GM23338 (cell line): ENCODE data around the gene TXNDC17. TPM values are rescaled to one million over a fixed set of nuclear protein-coding genes. Genes with fewer than 3 reads are reported as not detected.

Experiments used
- ATAC-seq: fragments of 200-7000 bp; cut with Tn5 transposase; 3 replicates; pipeline ENCODE4 v1.9.1; 2020
- DNase-seq: peaks from one replicate; pipeline ENCODE4 v3.0.0-alpha.2; 2015; ENCODE audit warnings: low spot score
- H2AFZ ChIP-seq: fragments of 200-600 bp; sonication (generic); 2 replicates; pipeline ENCODE4 v1.8.0; 2016; ENCODE audit warnings: antibody characterized with exemption, mild to moderate bottlenecking, moderate library complexity
- H3F3A ChIP-seq: fragments of 200-600 bp; sonication (generic); replicated peaks from 2 replicates; pipeline ENCODE4 v1.8.0; 2017; ENCODE audit warnings: antibody characterized with exemption, mixed run types, low read depth
- H3K27ac ChIP-seq: fragments of 200-600 bp; sonication (generic); 2 replicates; pipeline ENCODE4 v1.6.1; 2016; ENCODE audit warnings: low read depth
- H3K27me3 ChIP-seq: fragments of 200-600 bp; sonication (generic); 2 replicates; pipeline ENCODE4 v1.8.0; 2016; ENCODE audit warnings: mild to moderate bottlenecking, mixed run types, moderate library complexity; ENCODE audit not compliant: insufficient read depth
- H3K36me3 ChIP-seq: fragments of 200-600 bp; sonication (generic); 2 replicates; pipeline ENCODE4 v1.8.0; 2016; ENCODE audit warnings: mild to moderate bottlenecking; ENCODE audit not compliant: insufficient read depth
- H3K4me1 ChIP-seq: fragments of 200-600 bp; sonication (generic); 2 replicates; pipeline ENCODE4 v1.8.0; 2016; ENCODE audit warnings: mild to moderate bottlenecking, moderate library complexity; ENCODE audit not compliant: insufficient read depth
- H3K4me2 ChIP-seq: fragments of 200-600 bp; sonication (generic); 2 replicates; pipeline ENCODE4 v1.7.1; 2017; ENCODE audit warnings: mixed run types
- H3K4me3 ChIP-seq: fragments of 200-600 bp; sonication (generic); 2 replicates; pipeline ENCODE4 v1.6.1; 2016; ENCODE audit warnings: mixed run types
- H3K79me2 ChIP-seq: fragments of 200-600 bp; sonication (generic); replicated peaks from 2 replicates; pipeline ENCODE4 v1.8.0; 2017; ENCODE audit warnings: mild to moderate bottlenecking; ENCODE audit not compliant: insufficient read depth
- H3K9me2 ChIP-seq: fragments of 200-600 bp; sonication (generic); 2 replicates; pipeline ENCODE4 v1.8.0; 2017; ENCODE audit not compliant: insufficient read depth
- H4K20me1 ChIP-seq: fragments of 200-600 bp; sonication (generic); replicated peaks from 2 replicates; pipeline ENCODE4 v1.8.0; 2017; ENCODE audit warnings: mild to moderate bottlenecking; ENCODE audit not compliant: insufficient read depth
- H3K27ac Mint-ChIP-seq: 2 replicates; pipeline ENCODE4 v1.8.0; 2020; ENCODE audit warnings: inconsistent platforms, mild to moderate bottlenecking, moderate library complexity, mixed read lengths
- H3K27me3 Mint-ChIP-seq: 3 replicates; pipeline ENCODE4 v1.8.0; 2022; ENCODE audit warnings: low read depth, mild to moderate bottlenecking, moderate library complexity, mixed read lengths, inconsistent platforms; ENCODE audit not compliant: insufficient read depth, poor library complexity
- H3K36me3 Mint-ChIP-seq: 3 replicates; pipeline ENCODE4 v1.8.0; 2021; ENCODE audit warnings: low read depth, mild to moderate bottlenecking, inconsistent platforms, moderate library complexity, mixed read lengths
- H3K4me1 Mint-ChIP-seq: 3 replicates; pipeline ENCODE4 v1.8.0; 2020; ENCODE audit warnings: mild to moderate bottlenecking, inconsistent platforms, mixed read lengths
- H3K4me3 Mint-ChIP-seq: 3 replicates; pipeline ENCODE4 v1.8.0; 2021; ENCODE audit warnings: moderate library complexity, mild to moderate bottlenecking, inconsistent platforms, mixed read lengths
- H3K9me3 Mint-ChIP-seq: 3 replicates; pipeline ENCODE4 v1.8.0; 2020; ENCODE audit warnings: moderate library complexity, mild to moderate bottlenecking, inconsistent platforms, mixed read lengths
- CREB1 ChIP-seq: fragments of 250-450 bp; sonication (Bioruptor Pico); IDR thresholded peaks from 2 replicates; pipeline ENCODE4 v1.5.0; 2020; ENCODE audit warnings: low read depth, mild to moderate bottlenecking, moderate library complexity
- EZH2 ChIP-seq: fragments of 200-600 bp; sonication (generic); IDR thresholded peaks from one replicate; pipeline ENCODE4 v1.8.0; 2017; ENCODE audit warnings: antibody characterized with exemption, mild to moderate bottlenecking, low read depth; ENCODE audit not compliant: unreplicated experiment
- EZH2phosphoT487 ChIP-seq: fragments of 200-600 bp; sonication (generic); IDR thresholded peaks from one replicate; pipeline ENCODE4 v1.8.1; 2018; ENCODE audit warnings: antibody characterized with exemption; ENCODE audit not compliant: unreplicated experiment
- JUNB ChIP-seq: IDR thresholded peaks from one replicate; pipeline ENCODE4 v1.6.1; 2016; ENCODE audit warnings: antibody characterized with exemption; ENCODE audit not compliant: unreplicated experiment
- NANOG ChIP-seq: IDR thresholded peaks from 2 replicates; pipeline ENCODE4 v1.6.1; 2016; ENCODE audit warnings: antibody characterized with exemption, borderline replicate concordance
- POLR2AphosphoS5 ChIP-seq: IDR thresholded peaks from 2 replicates; pipeline ENCODE4 v1.6.1; 2016; ENCODE audit warnings: antibody characterized with exemption, low read depth
- STAT1 ChIP-seq: IDR thresholded peaks from one replicate; pipeline ENCODE4 v1.6.1; 2016; ENCODE audit warnings: antibody characterized with exemption; ENCODE audit not compliant: unreplicated experiment
- polyA plus RNA-seq: library from polyadenylated mRNA; unstranded; fragments of >200 nt; fragmentation: Nextera tagmentation; extraction: Ambion mirVana; gene quantifications from 2 replicates; pipeline ENCODE4 v1.2.1, GENCODE V29; 2016
- total RNA-seq: library from RNA; depleted of rRNA; stranded (reverse); fragments of >200 nt; shearing (Covaris generic); gene quantifications from 2 replicates; pipeline ENCODE4 v1.2.3, GENCODE V29; 2014
- TF ChIP-seq, protein P1 (sequence below), 2 experiments: fragments of 200-600 bp in 1 of 2; sonication (generic) in 1 of 2; conservative IDR thresholded peaks; 2 replicates each; pipeline versions ENCODE4 v1.5.1 to v1.6.1; 2016 to 2017; ENCODE audit warnings: antibody characterized with exemption in 2 of 2, low read depth in 2 of 2, mild to moderate bottlenecking in 2 of 2, moderate library complexity in 1 of 2
- TF ChIP-seq, protein P2 (sequence below): fragments of 250-450 bp; sonication (Bioruptor Pico); IDR thresholded peaks from 2 replicates; pipeline ENCODE4 v1.5.0; 2020; ENCODE audit warnings: mild to moderate bottlenecking, moderate library complexity
- TF ChIP-seq, protein P3 (sequence below): IDR thresholded peaks from one replicate; pipeline ENCODE4 v1.6.1; 2018; ENCODE audit warnings: antibody characterized with exemption; ENCODE audit not compliant: unreplicated experiment
- TF ChIP-seq, protein P4 (sequence below): IDR thresholded peaks from 2 replicates; pipeline ENCODE4 v1.6.1; 2016; ENCODE audit warnings: antibody characterized with exemption

The TXNDC17 gene
- total and polyA plus RNA-seq, 2 experiments from 2014 or later: 202 to 887 TPM

DNA sequence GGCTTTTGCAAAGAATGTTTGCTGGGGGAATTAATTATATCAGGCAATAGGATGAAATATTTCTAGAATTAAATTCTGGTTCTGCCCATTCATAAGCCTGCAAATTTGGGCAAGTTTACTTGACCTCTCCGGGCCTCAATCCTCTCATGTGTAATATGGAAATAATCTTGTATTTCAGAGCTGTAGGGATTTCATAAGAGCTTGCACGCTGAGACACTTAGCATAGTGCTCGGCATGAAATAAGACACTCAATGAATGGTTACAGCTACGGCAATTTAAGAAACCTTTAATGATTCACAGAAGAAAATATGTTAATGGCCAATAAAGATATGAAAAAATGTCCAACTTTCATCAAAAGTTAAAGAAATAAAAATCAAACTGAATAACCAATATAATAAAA is 43.9 kb upstream of the TXNDC17 start (continued):
- TF ChIP-seq, protein P1, sequence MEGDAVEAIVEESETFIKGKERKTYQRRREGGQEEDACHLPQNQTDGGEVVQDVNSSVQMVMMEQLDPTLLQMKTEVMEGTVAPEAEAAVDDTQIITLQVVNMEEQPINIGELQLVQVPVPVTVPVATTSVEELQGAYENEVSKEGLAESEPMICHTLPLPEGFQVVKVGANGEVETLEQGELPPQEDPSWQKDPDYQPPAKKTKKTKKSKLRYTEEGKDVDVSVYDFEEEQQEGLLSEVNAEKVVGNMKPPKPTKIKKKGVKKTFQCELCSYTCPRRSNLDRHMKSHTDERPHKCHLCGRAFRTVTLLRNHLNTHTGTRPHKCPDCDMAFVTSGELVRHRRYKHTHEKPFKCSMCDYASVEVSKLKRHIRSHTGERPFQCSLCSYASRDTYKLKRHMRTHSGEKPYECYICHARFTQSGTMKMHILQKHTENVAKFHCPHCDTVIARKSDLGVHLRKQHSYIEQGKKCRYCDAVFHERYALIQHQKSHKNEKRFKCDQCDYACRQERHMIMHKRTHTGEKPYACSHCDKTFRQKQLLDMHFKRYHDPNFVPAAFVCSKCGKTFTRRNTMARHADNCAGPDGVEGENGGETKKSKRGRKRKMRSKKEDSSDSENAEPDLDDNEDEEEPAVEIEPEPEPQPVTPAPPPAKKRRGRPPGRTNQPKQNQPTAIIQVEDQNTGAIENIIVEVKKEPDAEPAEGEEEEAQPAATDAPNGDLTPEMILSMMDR (conservative IDR thresholded peaks at IDR 0.05; ENCODE audit: low read depth in 2 of 2): no peak

DNA sequence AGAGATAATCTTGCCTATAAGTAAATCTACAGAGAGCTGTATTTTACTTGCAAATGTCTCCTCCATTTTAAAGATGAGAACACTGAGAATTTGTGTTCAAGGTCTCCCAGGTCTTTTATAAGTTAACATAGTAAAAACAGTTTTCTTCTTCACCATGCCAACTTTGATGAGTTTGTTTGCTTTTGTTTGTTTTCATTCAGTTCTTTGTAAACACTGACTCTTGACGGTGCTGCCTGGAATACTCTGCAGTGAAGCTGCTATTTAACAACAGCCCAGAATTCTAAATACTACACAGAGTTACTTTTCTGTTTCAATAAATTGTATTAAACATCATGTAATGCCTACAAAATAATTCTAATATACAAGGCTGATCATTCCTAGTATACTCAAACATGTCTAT is 43.1 kb upstream of the TXNDC17 start:
- Histone ChIP-seq H3K9me2 (no peaks in the 10 kb centered on the region), H3K4me1 (no peaks in the 10 kb centered on the region), H3K27me3 (no peaks in the 10 kb centered on the region), H3K36me3 (peaks cover 28% of the 10 kb centered on the region), H3F3A (no peaks in the 10 kb centered on the region), H4K20me1 (no peaks in the 10 kb centered on the region), H3K4me2 (no peak overlapping the region), H3K4me3 (no peak overlapping the region), H2AFZ (no peak overlapping the region), H3K79me2 (no peaks in the 10 kb centered on the region), H3K27ac (no peak overlapping the region)
- H3K4me1 Mint-ChIP-seq: no peaks in the 10 kb centered on the region
- ATAC-seq (no peak), DNase-seq (no peak)
- H3K27me3 Mint-ChIP-seq: peaks cover 4% of the 10 kb centered on the region
- H3K9me3 Mint-ChIP-seq: no peaks in the 10 kb centered on the region
- H3K4me3 Mint-ChIP-seq: no peak overlapping the region
- no peak overlapping the region for H3K27ac Mint-ChIP-seq
- peaks cover 45% of the 10 kb centered on the region for H3K36me3 Mint-ChIP-seq
- TF ChIP-seq, protein P2, sequence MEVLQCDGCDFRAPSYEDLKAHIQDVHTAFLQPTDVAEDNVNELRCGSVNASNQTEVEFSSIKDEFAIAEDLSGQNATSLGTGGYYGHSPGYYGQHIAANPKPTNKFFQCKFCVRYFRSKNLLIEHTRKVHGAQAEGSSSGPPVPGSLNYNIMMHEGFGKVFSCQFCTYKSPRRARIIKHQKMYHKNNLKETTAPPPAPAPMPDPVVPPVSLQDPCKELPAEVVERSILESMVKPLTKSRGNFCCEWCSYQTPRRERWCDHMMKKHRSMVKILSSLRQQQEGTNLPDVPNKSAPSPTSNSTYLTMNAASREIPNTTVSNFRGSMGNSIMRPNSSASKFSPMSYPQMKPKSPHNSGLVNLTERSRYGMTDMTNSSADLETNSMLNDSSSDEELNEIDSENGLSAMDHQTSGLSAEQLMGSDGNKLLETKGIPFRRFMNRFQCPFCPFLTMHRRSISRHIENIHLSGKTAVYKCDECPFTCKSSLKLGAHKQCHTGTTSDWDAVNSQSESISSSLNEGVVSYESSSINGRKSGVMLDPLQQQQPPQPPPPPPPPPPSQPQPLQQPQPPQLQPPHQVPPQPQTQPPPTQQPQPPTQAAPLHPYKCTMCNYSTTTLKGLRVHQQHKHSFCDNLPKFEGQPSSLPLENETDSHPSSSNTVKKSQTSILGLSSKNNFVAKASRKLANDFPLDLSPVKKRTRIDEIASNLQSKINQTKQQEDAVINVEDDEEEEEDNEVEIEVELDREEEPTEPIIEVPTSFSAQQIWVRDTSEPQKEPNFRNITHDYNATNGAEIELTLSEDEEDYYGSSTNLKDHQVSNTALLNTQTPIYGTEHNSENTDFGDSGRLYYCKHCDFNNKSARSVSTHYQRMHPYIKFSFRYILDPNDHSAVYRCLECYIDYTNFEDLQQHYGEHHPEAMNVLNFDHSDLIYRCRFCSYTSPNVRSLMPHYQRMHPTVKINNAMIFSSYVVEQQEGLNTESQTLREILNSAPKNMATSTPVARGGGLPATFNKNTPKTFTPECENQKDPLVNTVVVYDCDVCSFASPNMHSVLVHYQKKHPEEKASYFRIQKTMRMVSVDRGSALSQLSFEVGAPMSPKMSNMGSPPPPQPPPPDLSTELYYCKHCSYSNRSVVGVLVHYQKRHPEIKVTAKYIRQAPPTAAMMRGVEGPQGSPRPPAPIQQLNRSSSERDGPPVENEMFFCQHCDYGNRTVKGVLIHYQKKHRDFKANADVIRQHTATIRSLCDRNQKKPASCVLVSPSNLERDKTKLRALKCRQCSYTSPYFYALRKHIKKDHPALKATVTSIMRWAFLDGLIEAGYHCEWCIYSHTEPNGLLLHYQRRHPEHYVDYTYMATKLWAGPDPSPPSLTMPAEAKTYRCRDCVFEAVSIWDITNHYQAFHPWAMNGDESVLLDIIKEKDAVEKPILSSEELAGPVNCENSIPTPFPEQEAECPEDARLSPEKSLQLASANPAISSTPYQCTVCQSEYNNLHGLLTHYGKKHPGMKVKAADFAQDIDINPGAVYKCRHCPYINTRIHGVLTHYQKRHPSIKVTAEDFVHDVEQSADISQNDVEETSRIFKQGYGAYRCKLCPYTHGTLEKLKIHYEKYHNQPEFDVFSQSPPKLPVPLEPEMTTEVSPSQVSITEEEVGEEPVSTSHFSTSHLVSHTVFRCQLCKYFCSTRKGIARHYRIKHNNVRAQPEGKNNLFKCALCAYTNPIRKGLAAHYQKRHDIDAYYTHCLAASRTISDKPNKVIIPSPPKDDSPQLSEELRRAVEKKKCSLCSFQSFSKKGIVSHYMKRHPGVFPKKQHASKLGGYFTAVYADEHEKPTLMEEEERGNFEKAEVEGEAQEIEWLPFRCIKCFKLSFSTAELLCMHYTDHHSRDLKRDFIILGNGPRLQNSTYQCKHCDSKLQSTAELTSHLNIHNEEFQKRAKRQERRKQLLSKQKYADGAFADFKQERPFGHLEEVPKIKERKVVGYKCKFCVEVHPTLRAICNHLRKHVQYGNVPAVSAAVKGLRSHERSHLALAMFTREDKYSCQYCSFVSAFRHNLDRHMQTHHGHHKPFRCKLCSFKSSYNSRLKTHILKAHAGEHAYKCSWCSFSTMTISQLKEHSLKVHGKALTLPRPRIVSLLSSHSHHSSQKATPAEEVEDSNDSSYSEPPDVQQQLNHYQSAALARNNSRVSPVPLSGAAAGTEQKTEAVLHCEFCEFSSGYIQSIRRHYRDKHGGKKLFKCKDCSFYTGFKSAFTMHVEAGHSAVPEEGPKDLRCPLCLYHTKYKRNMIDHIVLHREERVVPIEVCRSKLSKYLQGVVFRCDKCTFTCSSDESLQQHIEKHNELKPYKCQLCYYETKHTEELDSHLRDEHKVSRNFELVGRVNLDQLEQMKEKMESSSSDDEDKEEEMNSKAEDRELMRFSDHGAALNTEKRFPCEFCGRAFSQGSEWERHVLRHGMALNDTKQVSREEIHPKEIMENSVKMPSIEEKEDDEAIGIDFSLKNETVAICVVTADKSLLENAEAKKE (CRISPR knock-in tag): no peak
- TF ChIP-seq STAT1 (no peak), NANOG (no peak), POLR2AphosphoS5 (no peak), JUNB (no peak), EZH2 (no peak), EZH2phosphoT487 (no peak), CREB1 (CRISPR knock-in tag) (no peak)
- TF ChIP-seq, protein P3, sequence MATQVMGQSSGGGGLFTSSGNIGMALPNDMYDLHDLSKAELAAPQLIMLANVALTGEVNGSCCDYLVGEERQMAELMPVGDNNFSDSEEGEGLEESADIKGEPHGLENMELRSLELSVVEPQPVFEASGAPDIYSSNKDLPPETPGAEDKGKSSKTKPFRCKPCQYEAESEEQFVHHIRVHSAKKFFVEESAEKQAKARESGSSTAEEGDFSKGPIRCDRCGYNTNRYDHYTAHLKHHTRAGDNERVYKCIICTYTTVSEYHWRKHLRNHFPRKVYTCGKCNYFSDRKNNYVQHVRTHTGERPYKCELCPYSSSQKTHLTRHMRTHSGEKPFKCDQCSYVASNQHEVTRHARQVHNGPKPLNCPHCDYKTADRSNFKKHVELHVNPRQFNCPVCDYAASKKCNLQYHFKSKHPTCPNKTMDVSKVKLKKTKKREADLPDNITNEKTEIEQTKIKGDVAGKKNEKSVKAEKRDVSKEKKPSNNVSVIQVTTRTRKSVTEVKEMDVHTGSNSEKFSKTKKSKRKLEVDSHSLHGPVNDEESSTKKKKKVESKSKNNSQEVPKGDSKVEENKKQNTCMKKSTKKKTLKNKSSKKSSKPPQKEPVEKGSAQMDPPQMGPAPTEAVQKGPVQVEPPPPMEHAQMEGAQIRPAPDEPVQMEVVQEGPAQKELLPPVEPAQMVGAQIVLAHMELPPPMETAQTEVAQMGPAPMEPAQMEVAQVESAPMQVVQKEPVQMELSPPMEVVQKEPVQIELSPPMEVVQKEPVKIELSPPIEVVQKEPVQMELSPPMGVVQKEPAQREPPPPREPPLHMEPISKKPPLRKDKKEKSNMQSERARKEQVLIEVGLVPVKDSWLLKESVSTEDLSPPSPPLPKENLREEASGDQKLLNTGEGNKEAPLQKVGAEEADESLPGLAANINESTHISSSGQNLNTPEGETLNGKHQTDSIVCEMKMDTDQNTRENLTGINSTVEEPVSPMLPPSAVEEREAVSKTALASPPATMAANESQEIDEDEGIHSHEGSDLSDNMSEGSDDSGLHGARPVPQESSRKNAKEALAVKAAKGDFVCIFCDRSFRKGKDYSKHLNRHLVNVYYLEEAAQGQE: no peak
- TF ChIP-seq, protein P1 (conservative IDR thresholded peaks at IDR 0.05; ENCODE audit: low read depth in 2 of 2): no peak
- TF ChIP-seq, protein P4, sequence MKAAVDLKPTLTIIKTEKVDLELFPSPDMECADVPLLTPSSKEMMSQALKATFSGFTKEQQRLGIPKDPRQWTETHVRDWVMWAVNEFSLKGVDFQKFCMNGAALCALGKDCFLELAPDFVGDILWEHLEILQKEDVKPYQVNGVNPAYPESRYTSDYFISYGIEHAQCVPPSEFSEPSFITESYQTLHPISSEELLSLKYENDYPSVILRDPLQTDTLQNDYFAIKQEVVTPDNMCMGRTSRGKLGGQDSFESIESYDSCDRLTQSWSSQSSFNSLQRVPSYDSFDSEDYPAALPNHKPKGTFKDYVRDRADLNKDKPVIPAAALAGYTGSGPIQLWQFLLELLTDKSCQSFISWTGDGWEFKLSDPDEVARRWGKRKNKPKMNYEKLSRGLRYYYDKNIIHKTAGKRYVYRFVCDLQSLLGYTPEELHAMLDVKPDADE: no peak
